Aorta (tissue), 5 donors: ENCODE data around the gene FLT3. TPM values are rescaled to one million over a fixed set of nuclear protein-coding genes. Genes with fewer than 3 reads are reported as not detected.

Source experiments
- ATAC-seq: fragments of 200-7000 bp; cut with Tn5 transposase; one replicate; pipeline ENCODE4 v1.9.1; 2022; ENCODE audit warnings: moderate library complexity; ENCODE audit not compliant: low FRiP score
- DNase-seq, 2 donors: peaks; one replicate each; pipeline ENCODE4 v3.0.0-alpha.2; 2020
- H3K27ac ChIP-seq, 2 donors: one replicate each; pipeline ENCODE4 v1.5.1; 2013; ENCODE audit warnings: low read length in 2 of 2, mild to moderate bottlenecking in 2 of 2, moderate library complexity in 2 of 2, control low read depth in 1 of 2, inconsistent platforms in 1 of 2, low read depth in 1 of 2
- H3K27me3 ChIP-seq, 2 donors: one replicate each; pipeline ENCODE4 v1.6.1; 2013; ENCODE audit warnings: control low read depth in 1 of 2, low read length in 1 of 2, mild to moderate bottlenecking in 1 of 2, moderate library complexity in 1 of 2; ENCODE audit not compliant: insufficient read depth in 2 of 2, control insufficient read depth in 1 of 2
- H3K36me3 ChIP-seq, 2 donors: one replicate each; pipeline ENCODE4 v1.6.1; 2013; ENCODE audit warnings: control low read depth in 1 of 2, low read length in 1 of 2, mild to moderate bottlenecking in 1 of 2; ENCODE audit not compliant: insufficient read depth in 2 of 2, control insufficient read depth in 1 of 2
- H3K4me1 ChIP-seq, 2 donors: one replicate each; pipeline ENCODE4 v1.6.1; 2013; ENCODE audit warnings: low read length in 2 of 2, control low read depth in 1 of 2, mild to moderate bottlenecking in 1 of 2, moderate library complexity in 1 of 2; ENCODE audit not compliant: insufficient read depth in 2 of 2, control insufficient read depth in 1 of 2
- H3K4me3 ChIP-seq, 2 donors: one replicate each; pipeline ENCODE4 v1.5.1; 2013; ENCODE audit warnings: low read length in 2 of 2, control low read depth in 1 of 2, mild to moderate bottlenecking in 1 of 2
- H3K9me3 ChIP-seq: one replicate; pipeline ENCODE4 v1.6.1; 2013; ENCODE audit warnings: mild to moderate bottlenecking, low read length; ENCODE audit not compliant: control insufficient read depth
- WGBS, 2 donors: extraction: QIAGEN DNeasy Blood & Tissue Kit; methylation state at CpG; one replicate each; pipeline ENCODE4 v1.1.7; 2013; 5-methylcytosine and 5-hydroxymethylcytosine counted together
- intact Hi-C, 2 donors: fragments of 100-400 bp; cut with DNase I; formaldehyde crosslinking; loops; one replicate each; pipeline versions ENCODE4 v1.14.2 to v1.15.0; 2022
- polyA plus RNA-seq, 2 donors: library from polyadenylated mRNA; stranded (reverse); fragments of 200-250 nt; gene quantifications; one replicate each; pipeline ENCODE4 v1.2.3, GENCODE V29; 2013
- total RNA-seq, 2 donors: library from RNA; stranded (reverse); fragmentation: NEBNext Ultra II Directional; extraction: Animal tissue kit (Norgen Biotek cat#: 25700); gene quantifications; one replicate each; pipeline ENCODE4 v1.2.1, GENCODE V29; 2021
- donor health status: healthy with polysubstance abuse.
- donor health status: Bipolar disorder and iron deficiency.
- donor health status: DM: no; HTN: no; CAD: no.
- donor health status: DM: no; HTN: no; CAD: no.
- donor health status: DM: yes; HTN: yes; CAD: no.

The FLT3 gene
- total and polyA plus RNA-seq, 4 donors, result 0.13 to 0.52 (median 0.40) TPM

- ATAC-seq, result peak; percentile 35
- Histone ChIP-seq H3K4me3 (no peak overlapping the region), H3K36me3 (no peaks in the 10 kb centered on the region), H3K4me1 (no peaks in the 10 kb centered on the region), H3K27ac (no peak overlapping the region), H3K27me3 (no peaks in the 10 kb centered on the region), H3K9me3 (no peaks in the 10 kb centered on the region)
- WGBS, 2 donors, result 2% methylated on average over 68 to 73 of the region's 73 CpGs
- intact Hi-C loops, result no loop called here
- no peak for DNase-seq
Observed at GRCh38 chr13:27960362-27961226, 139.8 kb downstream of the FLT3 start.

GRCh38 chr13:27959976-27960361, 140.4 kb downstream of the FLT3 start:
- no peak for DNase-seq
- intact Hi-C loops, result loop anchor here (10.0 kb wide), 1 partner anchor 125 kb away; no protein-coding TSS in a partner anchor
- no peak overlapping the region for H3K4me3 ChIP-seq

GRCh38 chr13:27956576-27957300, 143.6 kb downstream of the FLT3 start:
- intact Hi-C loops, result loop anchor here (10.0 kb wide), 1 partner anchor 122 kb away; no protein-coding TSS in a partner anchor
- no peaks in the 10 kb centered on the region for H3K4me1 ChIP-seq
- DNase-seq, result no peak
- WGBS, 2 donors, result 27 to 38% methylated on average over 5 of the region's 5 CpGs
- H3K4me3 ChIP-seq, result no peak overlapping the region
- no peak overlapping the region for H3K27ac ChIP-seq
- H3K36me3 ChIP-seq, result no peaks in the 10 kb centered on the region
- no peaks in the 10 kb centered on the region for H3K27me3 ChIP-seq
- no peaks in the 10 kb centered on the region for H3K9me3 ChIP-seq
- no peak for ATAC-seq

More at GRCh38 chr13:27959976-27960361, 140.4 kb downstream of the FLT3 start:
- Histone ChIP-seq H3K9me3 (no peaks in the 10 kb centered on the region), H3K27me3 (no peaks in the 10 kb centered on the region), H3K27ac (no peak overlapping the region), H3K36me3 (no peaks in the 10 kb centered on the region), H3K4me1 (no peaks in the 10 kb centered on the region)
- WGBS, 2 donors, result 18 to 23% methylated on average over 14 of the region's 14 CpGs
- no peak for ATAC-seq

DNA sequence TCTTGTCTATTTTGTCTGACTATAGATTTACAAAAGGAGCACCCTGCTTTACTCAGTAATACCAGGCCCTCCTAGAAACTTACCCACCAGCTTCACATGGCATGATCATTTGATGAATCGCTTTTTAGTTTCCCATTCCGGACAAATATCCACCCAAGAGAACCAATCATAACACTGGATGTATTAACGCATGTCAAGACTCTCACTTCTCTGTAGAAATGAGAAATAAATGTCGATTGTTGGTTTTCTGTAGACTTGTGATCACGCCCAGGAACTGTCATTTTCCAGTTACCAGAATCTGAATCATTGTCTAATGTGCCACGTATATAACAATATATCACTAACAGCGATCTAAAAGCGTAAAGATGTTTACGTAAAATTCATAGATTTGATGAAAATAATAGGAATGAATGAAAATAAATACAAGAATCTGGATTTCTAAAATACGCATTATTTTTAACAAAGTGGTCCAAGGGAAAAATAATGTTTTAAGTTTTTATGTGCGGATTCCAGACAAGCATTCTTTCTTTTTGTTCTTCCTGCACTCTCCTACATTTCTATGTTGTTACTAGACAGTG, 145.3 kb downstream of the FLT3 start:
- intact Hi-C loops, result loop anchor here (10.0 kb wide), 1 partner anchor 120 kb away; no protein-coding TSS in a partner anchor
- Histone ChIP-seq H3K4me1 (no peaks in the 10 kb centered on the region), H3K9me3 (no peaks in the 10 kb centered on the region), H3K27ac (no peak overlapping the region), H3K4me3 (no peak overlapping the region), H3K27me3 (no peaks in the 10 kb centered on the region), H3K36me3 (no peaks in the 10 kb centered on the region)
- WGBS, 2 donors, result 55 to 58% methylated on average over 11 of the region's 11 CpGs
- no peak for DNase-seq
- ATAC-seq, result no peak

DNA sequence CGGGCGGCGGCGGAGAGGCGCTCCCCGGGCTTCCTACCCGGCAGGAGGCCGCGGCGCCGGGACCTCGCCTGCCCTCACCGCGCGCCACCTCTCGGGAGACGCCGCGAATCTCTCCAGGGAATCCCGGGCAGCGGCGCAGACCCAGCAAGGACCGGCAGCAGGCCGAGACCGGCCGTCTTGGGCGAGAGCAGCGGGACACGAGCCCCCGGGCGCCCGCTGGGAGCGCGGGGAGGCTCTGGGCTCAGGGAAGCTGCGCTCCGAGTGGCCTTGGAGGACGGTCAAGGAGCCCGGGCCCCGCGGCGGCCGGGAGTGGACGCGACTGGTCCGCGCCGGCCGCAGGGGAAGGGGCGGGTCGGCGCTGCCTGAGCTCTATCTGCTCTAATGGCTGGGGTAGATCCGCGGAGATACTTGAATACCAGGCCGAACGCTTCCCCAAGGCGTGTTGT, 145.9 kb downstream of the FLT3 start:
- no peak overlapping the region for H3K27ac ChIP-seq
- 3 to 5% methylated on average over 42 to 56 of the region's 56 CpGs for WGBS, 2 donors
- peak; percentile 58 for ATAC-seq
- H3K36me3 ChIP-seq, result no peaks in the 10 kb centered on the region
- no peak for DNase-seq
- peak overlapping the region; percentile 14 for H3K4me3 ChIP-seq
- H3K4me1 ChIP-seq, result no peaks in the 10 kb centered on the region
- intact Hi-C loops, result loop anchor here (10.0 kb wide), 1 partner anchor 120 kb away; no protein-coding TSS in a partner anchor
- no peaks in the 10 kb centered on the region for H3K27me3 ChIP-seq
- no peaks in the 10 kb centered on the region for H3K9me3 ChIP-seq

DNA sequence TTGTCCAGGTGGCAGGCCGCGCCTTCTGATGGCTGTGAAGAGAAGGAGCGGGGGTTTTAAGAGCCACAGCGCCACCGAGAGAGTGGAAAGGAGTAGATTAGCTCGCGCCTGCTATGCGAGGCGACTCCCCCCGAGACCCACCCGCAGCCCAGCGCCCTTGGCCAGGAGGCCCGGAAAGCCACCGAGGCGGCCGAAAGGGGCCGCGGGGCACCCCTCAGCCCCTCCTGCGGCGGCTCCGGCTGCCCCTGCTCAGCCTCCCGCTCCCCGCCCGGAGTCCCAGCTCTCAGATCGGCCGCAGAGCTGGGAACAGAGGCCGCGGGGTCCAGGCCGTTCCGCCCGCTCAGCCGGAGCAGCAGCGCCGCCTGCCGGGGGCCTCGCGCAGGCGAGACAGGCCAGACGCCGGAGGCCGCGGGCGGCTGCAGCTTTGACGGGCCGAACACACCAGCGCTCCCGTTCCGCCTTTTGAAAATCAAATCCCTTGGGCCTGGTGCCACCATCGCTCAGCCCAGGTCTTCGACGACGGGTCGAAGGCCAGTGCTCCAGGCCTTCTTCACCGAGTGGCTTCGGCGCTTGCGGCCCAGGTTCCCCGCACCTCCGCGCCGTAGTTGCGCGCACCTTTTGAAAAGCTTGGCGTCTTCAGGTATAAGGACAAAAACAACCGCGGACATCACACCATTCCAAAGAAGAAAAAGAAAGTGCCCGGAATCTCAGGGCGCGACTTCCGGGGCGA, 146.5 kb downstream of the FLT3 start:
- intact Hi-C loops, result loop anchor here (10.0 kb wide), 1 partner anchor 119 kb away; no protein-coding TSS in a partner anchor

More for the DNA sequence above, 146.5 kb downstream of the FLT3 start:
- Histone ChIP-seq H3K36me3 (no peaks in the 10 kb centered on the region), H3K4me3 (peak overlapping the region in 1 of 2 donors; percentile 14), H3K27ac (no peak overlapping the region), H3K9me3 (no peaks in the 10 kb centered on the region), H3K27me3 (no peaks in the 10 kb centered on the region), H3K4me1 (no peaks in the 10 kb centered on the region)
- ATAC-seq, result peak; percentile 94
- peak; percentile 84 to 89 for DNase-seq
- WGBS, 2 donors, result 3 to 4% methylated on average over 57 to 71 of the region's 71 CpGs
